ENCODE results near the gene PROZ.
A peak's percentile ranks its signal among the peaks of the same experiment; 100 is the strongest.

The PROZ gene

GRCh38 chr13:113142876-113143275 lies 15.6 kb upstream of the PROZ start:
- no peak for DNase-seq

DNA sequence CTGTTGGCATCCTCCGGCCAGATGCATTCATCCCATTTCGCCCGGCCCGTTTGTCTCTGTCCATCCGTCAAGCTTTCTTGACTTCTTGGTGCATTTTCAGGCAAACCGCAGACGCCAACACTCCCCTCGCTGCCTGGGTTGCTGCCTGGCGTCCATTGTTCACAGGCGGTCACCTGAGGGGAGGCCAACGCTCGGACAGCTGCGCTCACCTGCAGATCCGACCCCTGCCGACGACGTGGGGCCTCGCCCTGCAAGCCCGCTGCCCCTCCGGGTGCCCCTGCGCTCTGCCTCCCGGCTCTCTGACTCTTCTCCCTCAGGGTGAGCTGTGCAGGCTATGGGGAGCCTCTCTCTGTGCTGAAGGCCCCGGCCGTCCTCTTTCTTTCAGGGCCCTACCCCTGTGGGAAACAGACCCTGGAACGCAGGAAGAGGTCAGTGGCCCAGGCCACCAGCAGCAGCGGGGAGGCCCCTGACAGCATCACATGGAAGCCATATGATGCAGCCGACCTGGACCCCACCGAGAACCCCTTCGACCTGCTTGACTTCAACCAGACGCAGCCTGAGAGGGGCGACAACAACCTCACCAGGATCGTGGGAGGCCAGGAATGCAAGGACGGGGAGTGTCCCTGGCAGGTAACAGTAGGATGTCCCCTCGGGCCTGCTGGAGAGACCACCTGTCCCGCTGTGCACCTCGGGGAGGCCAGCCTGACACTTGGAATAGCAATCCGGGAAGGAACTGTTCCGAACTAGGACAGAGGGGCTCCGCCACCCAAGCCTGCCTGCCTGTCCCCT lies 14.8 kb upstream of the PROZ start:
- DNase-seq = no peak

- DNase-seq = no peak
These were observed 14.2 kb upstream of the PROZ start for GRCh38 chr13:113144255-113144629.

DNA sequence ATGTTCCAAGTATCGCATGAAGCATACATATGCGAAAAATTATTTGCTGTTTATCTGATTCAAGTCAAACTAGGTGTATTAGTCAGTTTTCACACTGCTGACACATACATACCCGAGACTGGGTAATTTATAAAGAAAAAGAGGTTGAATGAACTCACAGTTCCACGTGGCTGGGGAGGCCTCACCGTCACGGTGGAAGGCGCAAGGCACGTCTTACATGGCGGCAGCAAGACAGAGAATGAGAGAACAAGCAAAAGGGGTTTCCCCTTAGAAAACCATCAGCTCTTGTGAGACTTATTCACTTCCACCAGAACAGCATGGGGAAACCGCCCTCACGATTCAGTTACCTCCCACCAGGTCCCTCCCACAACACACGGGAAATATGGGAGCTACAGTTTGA lies 13.0 kb upstream of the PROZ start:
- DNase-seq = no peak

- no peak for DNase-seq
These were observed 12.4 kb upstream of the PROZ start for GRCh38 chr13:113145911-113146598.

DNA sequence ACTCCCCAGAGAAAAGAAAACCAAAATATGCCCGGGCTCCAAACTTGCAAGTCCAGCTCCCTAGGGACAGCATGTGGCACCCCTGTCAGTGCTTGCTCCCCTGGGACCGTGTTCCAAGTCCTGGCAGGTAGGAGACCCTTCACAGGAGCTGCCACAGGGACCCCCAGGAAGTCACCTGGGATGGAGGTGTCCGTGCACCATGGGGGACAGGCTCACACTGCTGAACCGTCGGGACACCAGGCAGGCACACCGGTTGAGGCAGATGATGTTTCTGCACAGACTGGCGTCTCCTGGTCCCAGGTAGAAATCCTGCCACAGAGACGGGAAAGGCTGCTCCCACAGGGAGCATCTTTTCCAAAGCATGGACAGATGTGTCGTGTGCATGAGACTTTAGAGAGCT lies 11.7 kb upstream of the PROZ start:
- DNase-seq = no peak

- DNase-seq = no peak
These were observed 11.2 kb upstream of the PROZ start for GRCh38 chr13:113147206-113147605.

GRCh38 chr13:113148407-113148806 lies 10.0 kb upstream of the PROZ start:
- DNase-seq = no peak

DNA sequence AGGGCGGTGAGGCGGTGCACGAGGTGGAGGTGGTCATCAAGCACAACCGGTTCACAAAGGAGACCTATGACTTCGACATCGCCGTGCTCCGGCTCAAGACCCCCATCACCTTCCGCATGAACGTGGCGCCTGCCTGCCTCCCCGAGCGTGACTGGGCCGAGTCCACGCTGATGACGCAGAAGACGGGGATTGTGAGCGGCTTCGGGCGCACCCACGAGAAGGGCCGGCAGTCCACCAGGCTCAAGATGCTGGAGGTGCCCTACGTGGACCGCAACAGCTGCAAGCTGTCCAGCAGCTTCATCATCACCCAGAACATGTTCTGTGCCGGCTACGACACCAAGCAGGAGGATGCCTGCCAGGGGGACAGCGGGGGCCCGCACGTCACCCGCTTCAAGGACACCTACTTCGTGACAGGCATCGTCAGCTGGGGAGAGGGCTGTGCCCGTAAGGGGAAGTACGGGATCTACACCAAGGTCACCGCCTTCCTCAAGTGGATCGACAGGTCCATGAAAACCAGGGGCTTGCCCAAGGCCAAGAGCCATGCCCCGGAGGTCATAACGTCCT lies 9.4 kb upstream of the PROZ start:
- DNase-seq = no peak

GRCh38 chr13:113149711-113150549 lies 8.5 kb upstream of the PROZ start:
- no peak for DNase-seq

- DNase-seq = no peak
These were observed 7.7 kb upstream of the PROZ start for GRCh38 chr13:113150550-113151365.

- no peak for DNase-seq
These were observed 6.4 kb upstream of the PROZ start for GRCh38 chr13:113151745-113152690.

DNA sequence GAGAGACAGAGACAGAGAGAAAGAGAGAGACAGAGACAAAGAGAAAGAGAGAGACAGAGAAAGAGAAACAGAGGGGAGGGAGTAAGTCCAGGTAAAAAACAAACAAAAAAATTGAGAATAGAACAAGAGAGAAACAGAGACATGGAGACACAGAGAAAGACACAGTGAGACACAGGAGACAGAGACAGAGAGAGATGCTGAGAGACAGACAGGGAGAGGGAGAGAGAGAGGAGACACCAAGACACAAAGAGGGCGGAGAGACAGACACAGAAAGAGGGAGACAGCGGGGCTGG lies 5.8 kb upstream of the PROZ start:
- no peak for DNase-seq

- DNase-seq = no peak
These were observed 5.3 kb upstream of the PROZ start for GRCh38 chr13:113152984-113153809.

DNA sequence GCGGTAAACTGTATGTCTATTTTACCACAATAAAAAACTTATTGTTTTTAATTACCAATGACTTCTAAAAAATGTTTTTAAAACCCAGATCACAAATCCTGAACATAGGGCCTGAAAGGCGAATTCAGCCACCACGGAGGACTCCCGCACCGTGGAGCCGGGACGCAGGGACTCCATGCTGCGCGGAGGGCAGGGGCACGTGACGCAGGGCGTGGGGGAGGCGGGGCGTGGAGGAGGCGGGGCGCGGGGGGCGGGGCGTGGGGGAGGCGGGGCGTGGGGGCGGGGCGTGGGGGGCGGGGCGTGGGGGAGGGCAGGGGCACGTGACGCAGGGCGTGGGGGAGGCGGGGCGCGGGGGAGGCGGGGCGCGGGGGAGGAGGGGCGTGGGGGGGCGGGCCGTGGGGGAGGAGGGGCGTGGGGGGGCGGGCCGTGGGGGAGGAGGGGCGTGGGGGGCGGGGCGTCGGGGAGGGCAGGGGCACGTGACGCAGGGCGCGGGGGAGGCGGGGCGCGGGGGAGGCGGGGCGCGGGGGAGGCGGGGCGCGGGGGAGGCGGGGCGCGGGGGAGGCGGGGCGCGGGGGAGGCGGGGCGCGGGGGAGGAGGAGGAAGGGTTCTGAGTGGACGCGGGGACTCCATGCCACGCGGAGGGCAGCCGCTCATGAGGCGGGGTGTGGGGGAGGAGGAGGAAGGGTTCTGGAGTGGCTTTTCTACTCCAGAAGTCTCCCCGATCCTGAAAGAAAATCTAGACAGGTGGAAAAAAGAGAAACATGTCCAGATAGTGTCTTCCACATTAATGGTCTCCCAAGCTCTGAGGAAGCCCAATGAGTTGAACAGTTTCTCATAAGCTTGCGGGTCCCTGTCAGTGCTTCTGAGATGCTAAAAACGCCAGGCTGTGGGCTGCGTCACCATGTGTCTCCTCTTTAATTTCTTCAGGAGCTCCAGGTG lies 4.4 kb upstream of the PROZ start:
- DNase-seq = peak; percentile 71

DNA sequence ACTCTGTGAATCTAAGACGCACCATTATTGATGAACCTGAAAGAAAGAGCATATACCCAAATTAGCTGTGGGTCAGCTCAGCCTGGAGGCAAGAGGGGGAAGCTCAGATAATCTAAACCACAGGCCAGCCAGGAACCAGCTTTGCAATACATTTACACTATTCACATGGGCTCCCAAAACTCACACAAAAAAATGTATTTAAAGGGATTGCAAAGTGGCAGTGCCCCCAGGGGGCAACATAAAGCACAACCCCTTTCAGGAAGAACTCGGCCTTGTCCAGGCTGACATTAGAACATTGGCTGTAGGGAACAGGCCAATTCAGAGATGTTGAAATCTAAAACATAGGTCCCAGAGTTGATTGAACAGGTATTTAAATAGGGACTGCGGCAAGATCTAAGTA lies 3.2 kb upstream of the PROZ start:
- no peak for DNase-seq

GRCh38 chr13:113155982-113156655 lies 2.3 kb upstream of the PROZ start:
- DNase-seq = no peak

DNA sequence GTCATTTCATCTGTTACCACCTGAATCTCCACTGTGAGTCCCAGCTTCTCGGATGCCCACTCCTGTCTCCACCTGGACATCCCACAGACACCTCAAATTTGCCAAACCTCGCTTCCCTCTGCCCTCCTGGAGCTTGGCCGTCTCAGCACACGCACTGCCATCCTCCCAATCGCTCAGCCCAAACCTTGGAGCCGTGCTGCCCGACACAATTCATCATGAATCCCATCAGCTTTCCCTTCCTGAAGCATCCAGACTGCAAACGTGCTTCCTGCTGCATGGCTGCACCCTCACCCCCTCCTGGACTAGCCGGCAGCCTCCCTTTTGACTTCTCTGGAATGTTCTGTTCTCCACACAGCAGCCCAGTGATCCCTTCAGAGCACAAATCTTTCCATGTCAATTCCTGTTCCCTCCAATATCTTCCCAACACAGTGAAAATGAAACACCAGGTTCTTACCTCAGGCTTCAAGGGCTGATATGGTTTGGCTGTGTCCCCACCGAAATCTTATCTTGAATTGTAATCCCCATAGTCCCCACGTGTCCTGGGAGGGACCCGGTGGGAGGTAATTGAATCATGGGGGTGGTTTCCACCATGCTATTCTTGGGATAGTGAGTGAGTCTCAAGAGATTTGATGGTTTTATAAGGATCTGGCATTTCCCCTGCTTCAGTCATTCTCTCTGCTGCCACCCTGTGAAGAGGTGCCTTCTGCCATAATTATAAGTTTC lies 1.1 kb upstream of the PROZ start:
- no peak for DNase-seq

Data from CD4-positive, alpha-beta T cell treated with Interleukin-21 for 1 hour (primary cell).